Measurements from ENCODE around the gene ERGIC1. TPM values are rescaled to one million over a fixed set of nuclear protein-coding genes. Genes with fewer than 3 reads are reported as not detected.
A peak's percentile ranks its signal among the peaks of the same experiment; 100 is the strongest.

ERGIC1 gene
- total and polyA plus RNA-seq, 10 of the 15 experiments (the other 5 are each of a cell fraction or from before 2014, with no cell fraction given), result 8.8 to 104 (median 76.3) TPM

DNA sequence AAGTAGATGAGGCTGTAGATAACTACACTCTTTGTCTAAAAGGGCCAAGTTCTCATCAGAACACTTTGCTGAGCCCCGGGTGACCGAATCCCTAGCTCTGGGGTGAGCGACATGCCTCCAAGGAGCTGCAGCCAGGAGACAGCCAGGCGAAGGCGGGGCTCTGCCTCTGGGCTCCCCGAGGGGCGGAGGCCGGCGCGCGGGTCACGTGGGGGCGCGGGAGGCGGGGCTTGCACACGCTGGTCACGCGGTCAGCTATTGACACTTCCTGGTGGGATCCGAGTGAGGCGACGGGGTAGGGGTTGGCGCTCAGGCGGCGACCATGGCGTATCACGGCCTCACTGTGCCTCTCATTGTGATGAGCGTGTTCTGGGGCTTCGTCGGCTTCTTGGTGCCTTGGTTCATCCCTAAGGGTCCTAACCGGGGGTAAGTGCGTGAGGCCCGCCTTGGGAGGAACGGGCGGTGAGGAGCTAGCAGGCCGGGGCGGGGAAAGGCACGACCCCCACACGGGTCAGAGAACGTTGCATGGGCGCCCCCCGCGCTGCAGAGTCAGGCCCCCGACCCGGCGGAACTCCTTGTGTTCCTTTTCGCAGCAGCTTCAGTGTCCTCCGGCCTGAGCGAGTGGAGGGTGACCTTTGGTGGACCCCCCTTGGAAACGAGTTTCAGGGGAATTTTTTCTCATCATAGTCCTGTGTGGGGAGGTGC lies 149.6 kb downstream of the ERGIC1 start, which contains the start of gene ATP6V0E1 (continued):
- TF ChIP-seq, protein P1, sequence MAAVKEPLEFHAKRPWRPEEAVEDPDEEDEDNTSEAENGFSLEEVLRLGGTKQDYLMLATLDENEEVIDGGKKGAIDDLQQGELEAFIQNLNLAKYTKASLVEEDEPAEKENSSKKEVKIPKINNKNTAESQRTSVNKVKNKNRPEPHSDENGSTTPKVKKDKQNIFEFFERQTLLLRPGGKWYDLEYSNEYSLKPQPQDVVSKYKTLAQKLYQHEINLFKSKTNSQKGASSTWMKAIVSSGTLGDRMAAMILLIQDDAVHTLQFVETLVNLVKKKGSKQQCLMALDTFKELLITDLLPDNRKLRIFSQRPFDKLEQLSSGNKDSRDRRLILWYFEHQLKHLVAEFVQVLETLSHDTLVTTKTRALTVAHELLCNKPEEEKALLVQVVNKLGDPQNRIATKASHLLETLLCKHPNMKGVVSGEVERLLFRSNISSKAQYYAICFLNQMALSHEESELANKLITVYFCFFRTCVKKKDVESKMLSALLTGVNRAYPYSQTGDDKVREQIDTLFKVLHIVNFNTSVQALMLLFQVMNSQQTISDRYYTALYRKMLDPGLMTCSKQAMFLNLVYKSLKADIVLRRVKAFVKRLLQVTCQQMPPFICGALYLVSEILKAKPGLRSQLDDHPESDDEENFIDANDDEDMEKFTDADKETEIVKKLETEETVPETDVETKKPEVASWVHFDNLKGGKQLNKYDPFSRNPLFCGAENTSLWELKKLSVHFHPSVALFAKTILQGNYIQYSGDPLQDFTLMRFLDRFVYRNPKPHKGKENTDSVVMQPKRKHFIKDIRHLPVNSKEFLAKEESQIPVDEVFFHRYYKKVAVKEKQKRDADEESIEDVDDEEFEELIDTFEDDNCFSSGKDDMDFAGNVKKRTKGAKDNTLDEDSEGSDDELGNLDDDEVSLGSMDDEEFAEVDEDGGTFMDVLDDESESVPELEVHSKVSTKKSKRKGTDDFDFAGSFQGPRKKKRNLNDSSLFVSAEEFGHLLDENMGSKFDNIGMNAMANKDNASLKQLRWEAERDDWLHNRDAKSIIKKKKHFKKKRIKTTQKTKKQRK (IDR thresholded peaks at IDR 0.05; ENCODE audit: low read depth, low read length), result no peak
- TF ChIP-seq IKZF2 (IDR thresholded peaks at IDR 0.05) (peak in 1 of 2 experiments; percentile 11; a peak in 1 of 4 replicates), NR2C1 (IDR thresholded peaks at IDR 0.05) (no peak), YY1 (IDR thresholded peaks at IDR 0.05; ENCODE audit: low read depth, low read length) (peak; percentile 70; the same call in 1 of the 2 replicates), CREM (IDR thresholded peaks at IDR 0.05; ENCODE audit: low read depth) (0 out of 2 replicates have a peak, but pooled peaks have one; percentile 35), MTA2 (IDR thresholded peaks at IDR 0.05; ENCODE audit: low read depth) (no peak), SREBF2 (IDR thresholded peaks at IDR 0.05; ENCODE audit: low read length) (no peak), ZBTB33 (IDR thresholded peaks at IDR 0.05) (no peak), ZNF207 (IDR thresholded peaks at IDR 0.05; ENCODE audit: borderline replicate concordance) (0 out of 2 replicates have a peak, but pooled peaks have one; percentile 38), HDAC6 (IDR thresholded peaks at IDR 0.05; ENCODE audit: unreplicated experiment) (peak; percentile 33), BACH1 (IDR thresholded peaks at IDR 0.05; ENCODE audit: borderline replicate concordance) (peak; percentile 54; the same call in 1 of the 2 replicates), IKZF1 (conservative IDR thresholded peaks at IDR 0.05) (peak; percentile 63; the same call in 1 of the 2 replicates), DPF2 (IDR thresholded peaks at IDR 0.05) (0 out of 2 replicates have a peak, but pooled peaks have one; percentile 49), ASH2L (IDR thresholded peaks at IDR 0.05; ENCODE audit: borderline replicate concordance, low read depth) (no peak), ATF7 (IDR thresholded peaks at IDR 0.05; ENCODE audit: low read depth) (no peak), SMC3 (IDR thresholded peaks at IDR 0.05; ENCODE audit: borderline replicate concordance, low read length) (no peak; the same call in 1 of the 2 replicates), POLR2A (IDR thresholded peaks at IDR 0.05; ENCODE audit: low read depth, low read length) (peak; percentile 97)
- TF ChIP-seq, protein P2, sequence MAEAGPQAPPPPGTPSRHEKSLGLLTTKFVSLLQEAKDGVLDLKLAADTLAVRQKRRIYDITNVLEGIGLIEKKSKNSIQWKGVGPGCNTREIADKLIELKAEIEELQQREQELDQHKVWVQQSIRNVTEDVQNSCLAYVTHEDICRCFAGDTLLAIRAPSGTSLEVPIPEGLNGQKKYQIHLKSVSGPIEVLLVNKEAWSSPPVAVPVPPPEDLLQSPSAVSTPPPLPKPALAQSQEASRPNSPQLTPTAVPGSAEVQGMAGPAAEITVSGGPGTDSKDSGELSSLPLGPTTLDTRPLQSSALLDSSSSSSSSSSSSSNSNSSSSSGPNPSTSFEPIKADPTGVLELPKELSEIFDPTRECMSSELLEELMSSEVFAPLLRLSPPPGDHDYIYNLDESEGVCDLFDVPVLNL (IDR thresholded peaks at IDR 0.05; ENCODE audit: low read depth, low read length), result no peak
- TF ChIP-seq, protein P3, sequence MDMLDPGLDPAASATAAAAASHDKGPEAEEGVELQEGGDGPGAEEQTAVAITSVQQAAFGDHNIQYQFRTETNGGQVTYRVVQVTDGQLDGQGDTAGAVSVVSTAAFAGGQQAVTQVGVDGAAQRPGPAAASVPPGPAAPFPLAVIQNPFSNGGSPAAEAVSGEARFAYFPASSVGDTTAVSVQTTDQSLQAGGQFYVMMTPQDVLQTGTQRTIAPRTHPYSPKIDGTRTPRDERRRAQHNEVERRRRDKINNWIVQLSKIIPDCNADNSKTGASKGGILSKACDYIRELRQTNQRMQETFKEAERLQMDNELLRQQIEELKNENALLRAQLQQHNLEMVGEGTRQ (IDR thresholded peaks at IDR 0.05; ENCODE audit: borderline replicate concordance, low read depth, low read length), result peak; percentile 96
- TF ChIP-seq, protein P4, sequence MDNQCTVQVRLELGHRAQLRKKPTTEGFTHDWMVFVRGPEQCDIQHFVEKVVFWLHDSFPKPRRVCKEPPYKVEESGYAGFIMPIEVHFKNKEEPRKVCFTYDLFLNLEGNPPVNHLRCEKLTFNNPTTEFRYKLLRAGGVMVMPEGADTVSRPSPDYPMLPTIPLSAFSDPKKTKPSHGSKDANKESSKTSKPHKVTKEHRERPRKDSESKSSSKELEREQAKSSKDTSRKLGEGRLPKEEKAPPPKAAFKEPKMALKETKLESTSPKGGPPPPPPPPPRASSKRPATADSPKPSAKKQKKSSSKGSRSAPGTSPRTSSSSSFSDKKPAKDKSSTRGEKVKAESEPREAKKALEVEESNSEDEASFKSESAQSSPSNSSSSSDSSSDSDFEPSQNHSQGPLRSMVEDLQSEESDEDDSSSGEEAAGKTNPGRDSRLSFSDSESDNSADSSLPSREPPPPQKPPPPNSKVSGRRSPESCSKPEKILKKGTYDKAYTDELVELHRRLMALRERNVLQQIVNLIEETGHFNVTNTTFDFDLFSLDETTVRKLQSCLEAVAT (IDR thresholded peaks at IDR 0.05), result no peak
- TF ChIP-seq, protein P5, sequence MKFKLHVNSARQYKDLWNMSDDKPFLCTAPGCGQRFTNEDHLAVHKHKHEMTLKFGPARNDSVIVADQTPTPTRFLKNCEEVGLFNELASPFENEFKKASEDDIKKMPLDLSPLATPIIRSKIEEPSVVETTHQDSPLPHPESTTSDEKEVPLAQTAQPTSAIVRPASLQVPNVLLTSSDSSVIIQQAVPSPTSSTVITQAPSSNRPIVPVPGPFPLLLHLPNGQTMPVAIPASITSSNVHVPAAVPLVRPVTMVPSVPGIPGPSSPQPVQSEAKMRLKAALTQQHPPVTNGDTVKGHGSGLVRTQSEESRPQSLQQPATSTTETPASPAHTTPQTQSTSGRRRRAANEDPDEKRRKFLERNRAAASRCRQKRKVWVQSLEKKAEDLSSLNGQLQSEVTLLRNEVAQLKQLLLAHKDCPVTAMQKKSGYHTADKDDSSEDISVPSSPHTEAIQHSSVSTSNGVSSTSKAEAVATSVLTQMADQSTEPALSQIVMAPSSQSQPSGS (IDR thresholded peaks at IDR 0.05; ENCODE audit: low read length), result no peak
